SK-N-SH (cell line): Measurements from ENCODE around the gene DYNC2LI1. TPM values are rescaled to one million over a fixed set of nuclear protein-coding genes. Genes with fewer than 3 reads are reported as not detected.

Experiments
- CTCF ChIA-PET: fragments of 300-600, 350-600 bp; formaldehyde crosslinking; extraction: SDS; loops from one replicate; lab custom pipeline; 2021; lab: Yijun Ruan, JAX
- POLR2A ChIA-PET: fragments of 350-600 bp; sonication (Branson Sonifier 250); formaldehyde crosslinking; extraction: SDS; loops from one replicate; lab custom pipeline; 2020; ENCODE audit warnings: antibody characterized with exemption, inconsistent platforms; lab: Yijun Ruan, JAX
- DNase-seq: peaks from one replicate; pipeline ENCODE4 v3.0.0; 2012
- H2AFZ ChIP-seq: fragments of 200-600 bp; sonication (generic); 2 replicates; pipeline ENCODE4 v1.8.1; 2016; ENCODE audit warnings: antibody characterized with exemption, mild to moderate bottlenecking, low read depth
- H3F3A ChIP-seq: fragments of 200-600 bp; sonication (generic); replicated peaks from 2 replicates; pipeline ENCODE3; 2016; ENCODE audit warnings: antibody characterized with exemption, mild to moderate bottlenecking; ENCODE audit not compliant: insufficient read depth
- H3K27ac ChIP-seq, 2 experiments: fragments of 200-500 bp in 1 of 2; fragments of 200-600 bp in 1 of 2; sonication (Bioruptor generic) in 1 of 2; sonication (generic), shearing (Covaris generic) in 1 of 2; 2 replicates each; pipeline versions ENCODE4 v1.5.1 to v1.6.1; 2014 to 2016; ENCODE audit warnings: low read depth in 2 of 2, inconsistent platforms in 1 of 2, low read length in 1 of 2, mild to moderate bottlenecking in 1 of 2, mixed read lengths in 1 of 2
- H3K27me3 ChIP-seq: fragments of 200-600 bp; sonication (generic), shearing (Covaris generic); 2 replicates; pipeline ENCODE4 v1.6.1; 2016; ENCODE audit warnings: mixed run types; ENCODE audit not compliant: insufficient read depth
- H3K36me3 ChIP-seq, 2 experiments: fragments of 200-500 bp in 1 of 2; fragments of 200-600 bp in 1 of 2; sonication (Bioruptor generic) in 1 of 2; sonication (generic) in 1 of 2; replicated peaks in 1 of 2; 2 replicates each; pipeline versions ENCODE3 to v1.5.1; 2014 to 2016; ENCODE audit warnings: low read length in 1 of 2, mild to moderate bottlenecking in 1 of 2; ENCODE audit not compliant: insufficient read depth in 2 of 2, control insufficient read depth in 1 of 2
- H3K4me1 ChIP-seq, 2 experiments: fragments of 200-500 bp in 1 of 2; fragments of 200-600 bp in 1 of 2; sonication (Bioruptor generic) in 1 of 2; sonication (generic), shearing (Covaris generic) in 1 of 2; 2 replicates each; pipeline versions ENCODE4 v1.5.1 to v1.6.1; 2014 to 2016; ENCODE audit warnings: low read depth in 1 of 2, low read length in 1 of 2, mixed run types in 1 of 2; ENCODE audit not compliant: insufficient read depth in 2 of 2, control insufficient read depth in 1 of 2
- H3K4me2 ChIP-seq: fragments of 200-600 bp; sonication (generic), shearing (Covaris generic); 2 replicates; pipeline ENCODE4 v1.6.1; 2017; ENCODE audit warnings: mixed run types
- H3K4me3 ChIP-seq, 2 experiments: fragments of 200-500 bp in 1 of 2; fragments of 200-600 bp in 1 of 2; sonication (Bioruptor generic) in 1 of 2; sonication (generic), shearing (Covaris generic) in 1 of 2; 2 replicates each; pipeline versions ENCODE4 v1.5.1 to v1.8.1; 2014 to 2016; ENCODE audit warnings: low read depth in 2 of 2, inconsistent platforms in 1 of 2, low read length in 1 of 2, mild to moderate bottlenecking in 1 of 2, mixed read lengths in 1 of 2, moderate library complexity in 1 of 2
- H3K79me2 ChIP-seq: fragments of 200-600 bp; sonication (generic); 2 replicates; pipeline ENCODE4 v1.8.1; 2017; ENCODE audit warnings: mild to moderate bottlenecking; ENCODE audit not compliant: insufficient read depth
- H3K9ac ChIP-seq: fragments of 200-600 bp; sonication (generic); 2 replicates; pipeline ENCODE4 v1.6.1; 2017; ENCODE audit warnings: mixed run types
- H3K9me2 ChIP-seq: fragments of 200-600 bp; sonication (generic); 2 replicates; pipeline ENCODE4 v1.6.1; 2017; ENCODE audit warnings: mixed run types
- H3K9me3 ChIP-seq: fragments of 200-600 bp; sonication (generic); 2 replicates; pipeline ENCODE4 v1.6.1; 2017; ENCODE audit warnings: mixed run types, mild to moderate bottlenecking, moderate library complexity
- H4K20me1 ChIP-seq: fragments of 200-600 bp; sonication (generic); 2 replicates; pipeline ENCODE4 v1.6.1; 2017; ENCODE audit warnings: mild to moderate bottlenecking, mixed run types; ENCODE audit not compliant: insufficient read depth
- EP300 ChIP-seq, 2 experiments: IDR thresholded peaks; 2 replicates each; pipeline versions ENCODE4 v1.4.0 to v1.6.1; 2012; ENCODE audit warnings: borderline replicate concordance in 1 of 2, low read depth in 1 of 2, low read length in 1 of 2
- EZH2phosphoT487 ChIP-seq: fragments of 200-600 bp; sonication (generic); IDR thresholded peaks from 2 replicates; pipeline ENCODE4 v1.6.1; 2017; ENCODE audit warnings: low read depth, mixed run types, mild to moderate bottlenecking, antibody characterized with exemption, moderate library complexity, borderline replicate concordance
- FOSL2 ChIP-seq: IDR thresholded peaks from 2 replicates; pipeline ENCODE4 v1.4.0; 2012; ENCODE audit warnings: low read depth, mild to moderate bottlenecking, moderate library complexity, borderline replicate concordance
- FOXJ3 ChIP-seq: sonication (generic); formaldehyde crosslinking; IDR thresholded peaks from 2 replicates; pipeline ENCODE4 v1.5.1; 2020; ENCODE audit warnings: mild to moderate bottlenecking, missing genetic modification reagents
- GABPA ChIP-seq: IDR thresholded peaks from 2 replicates; pipeline ENCODE4 v1.4.0; 2012; ENCODE audit warnings: low read depth, mild to moderate bottlenecking
- GATA2 ChIP-seq: sonication (generic); formaldehyde crosslinking; IDR thresholded peaks from 2 replicates; pipeline ENCODE4 v1.5.0; 2020; ENCODE audit warnings: mild to moderate bottlenecking, missing genetic modification reagents
- MEF2A ChIP-seq: IDR thresholded peaks from 2 replicates; pipeline ENCODE4 v1.4.0; 2012; ENCODE audit warnings: low read depth, borderline replicate concordance
- NFIC ChIP-seq: IDR thresholded peaks from 2 replicates; pipeline ENCODE4 v1.4.0; 2012; ENCODE audit warnings: borderline replicate concordance
- NRF1 ChIP-seq: IDR thresholded peaks from 2 replicates; pipeline ENCODE4 v1.6.1; 2012; ENCODE audit warnings: low read depth, mild to moderate bottlenecking, low read length
- RCOR1 ChIP-seq: fragments of 150-350 bp; IDR thresholded peaks from 2 replicates; pipeline ENCODE4 v1.6.1; 2017; ENCODE audit warnings: antibody characterized with exemption, low read length
- REST ChIP-seq: IDR thresholded peaks from 2 replicates; pipeline ENCODE4 v1.6.1; 2012; ENCODE audit warnings: mild to moderate bottlenecking, low read depth, low read length, moderate library complexity
- RFX5 ChIP-seq: IDR thresholded peaks from 2 replicates; pipeline ENCODE4 v1.6.1; 2012; ENCODE audit warnings: mild to moderate bottlenecking, improper control_type of control experiment, low read length
- RXRA ChIP-seq: IDR thresholded peaks from 2 replicates; pipeline ENCODE4 v1.4.0; 2012; ENCODE audit warnings: low read depth, mild to moderate bottlenecking, borderline replicate concordance
- TAF1 ChIP-seq: IDR thresholded peaks from 2 replicates; pipeline ENCODE4 v1.6.1; 2012; ENCODE audit warnings: low read depth, mild to moderate bottlenecking, low read length, moderate library complexity, borderline replicate concordance
- TCF12 ChIP-seq: IDR thresholded peaks from 2 replicates; pipeline ENCODE4 v1.4.0; 2012
- TEAD4 ChIP-seq: IDR thresholded peaks from 2 replicates; pipeline ENCODE4 v1.4.0; 2012; ENCODE audit warnings: mild to moderate bottlenecking, borderline replicate concordance; ENCODE audit not compliant: insufficient read depth
- YY1 ChIP-seq: IDR thresholded peaks from 2 replicates; pipeline ENCODE4 v1.4.0; 2012; ENCODE audit warnings: low read depth, mild to moderate bottlenecking
- WGBS: methylation state at CpG from one replicate; pipeline ENCODE4 v1.1.6; 2017; ENCODE audit warnings: low lambda C conversion rate; 5-methylcytosine and 5-hydroxymethylcytosine counted together
- polyA plus RNA-seq, 3 experiments: library from polyadenylated mRNA; depleted of rRNA; stranded (reverse); fragments of >200 nt; gene quantifications; 2 replicates each; pipeline ENCODE4 v1.2.3, GENCODE V29; 2012
- TF ChIP-seq, protein P1 (sequence below): fragments of 150-350 bp; IDR thresholded peaks from 2 replicates; pipeline ENCODE4 v1.6.1; 2016; ENCODE audit warnings: mild to moderate bottlenecking, low read depth, low read length
- TF ChIP-seq, protein P2 (sequence below): fragments of 200-600 bp; sonication (generic); IDR thresholded peaks from 2 replicates; pipeline ENCODE4 v1.6.1; 2017; ENCODE audit warnings: antibody characterized with exemption, mild to moderate bottlenecking, moderate library complexity
- TF ChIP-seq, protein P3 (sequence below): IDR thresholded peaks from 2 replicates; pipeline ENCODE4 v1.4.0; 2012; ENCODE audit warnings: low read depth, borderline replicate concordance

Gene DYNC2LI1
- polyA plus RNA-seq, 1 of the 3 experiments (the other 2 are of a cell fraction): 20.4 TPM

- no peaks in the 10 kb centered on the region for H3F3A ChIP-seq
- no peaks in the 10 kb centered on the region for H3K9me2 ChIP-seq
- H2AFZ ChIP-seq: no peak overlapping the region
- TF ChIP-seq, protein P1, sequence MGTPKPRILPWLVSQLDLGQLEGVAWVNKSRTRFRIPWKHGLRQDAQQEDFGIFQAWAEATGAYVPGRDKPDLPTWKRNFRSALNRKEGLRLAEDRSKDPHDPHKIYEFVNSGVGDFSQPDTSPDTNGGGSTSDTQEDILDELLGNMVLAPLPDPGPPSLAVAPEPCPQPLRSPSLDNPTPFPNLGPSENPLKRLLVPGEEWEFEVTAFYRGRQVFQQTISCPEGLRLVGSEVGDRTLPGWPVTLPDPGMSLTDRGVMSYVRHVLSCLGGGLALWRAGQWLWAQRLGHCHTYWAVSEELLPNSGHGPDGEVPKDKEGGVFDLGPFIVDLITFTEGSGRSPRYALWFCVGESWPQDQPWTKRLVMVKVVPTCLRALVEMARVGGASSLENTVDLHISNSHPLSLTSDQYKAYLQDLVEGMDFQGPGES: no peak
- no peak for TF ChIP-seq GABPA
- TF ChIP-seq, protein P2, sequence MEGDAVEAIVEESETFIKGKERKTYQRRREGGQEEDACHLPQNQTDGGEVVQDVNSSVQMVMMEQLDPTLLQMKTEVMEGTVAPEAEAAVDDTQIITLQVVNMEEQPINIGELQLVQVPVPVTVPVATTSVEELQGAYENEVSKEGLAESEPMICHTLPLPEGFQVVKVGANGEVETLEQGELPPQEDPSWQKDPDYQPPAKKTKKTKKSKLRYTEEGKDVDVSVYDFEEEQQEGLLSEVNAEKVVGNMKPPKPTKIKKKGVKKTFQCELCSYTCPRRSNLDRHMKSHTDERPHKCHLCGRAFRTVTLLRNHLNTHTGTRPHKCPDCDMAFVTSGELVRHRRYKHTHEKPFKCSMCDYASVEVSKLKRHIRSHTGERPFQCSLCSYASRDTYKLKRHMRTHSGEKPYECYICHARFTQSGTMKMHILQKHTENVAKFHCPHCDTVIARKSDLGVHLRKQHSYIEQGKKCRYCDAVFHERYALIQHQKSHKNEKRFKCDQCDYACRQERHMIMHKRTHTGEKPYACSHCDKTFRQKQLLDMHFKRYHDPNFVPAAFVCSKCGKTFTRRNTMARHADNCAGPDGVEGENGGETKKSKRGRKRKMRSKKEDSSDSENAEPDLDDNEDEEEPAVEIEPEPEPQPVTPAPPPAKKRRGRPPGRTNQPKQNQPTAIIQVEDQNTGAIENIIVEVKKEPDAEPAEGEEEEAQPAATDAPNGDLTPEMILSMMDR: no peak
- TF ChIP-seq RFX5: no peak
- no peak for TF ChIP-seq NFIC
- TF ChIP-seq, protein P3, sequence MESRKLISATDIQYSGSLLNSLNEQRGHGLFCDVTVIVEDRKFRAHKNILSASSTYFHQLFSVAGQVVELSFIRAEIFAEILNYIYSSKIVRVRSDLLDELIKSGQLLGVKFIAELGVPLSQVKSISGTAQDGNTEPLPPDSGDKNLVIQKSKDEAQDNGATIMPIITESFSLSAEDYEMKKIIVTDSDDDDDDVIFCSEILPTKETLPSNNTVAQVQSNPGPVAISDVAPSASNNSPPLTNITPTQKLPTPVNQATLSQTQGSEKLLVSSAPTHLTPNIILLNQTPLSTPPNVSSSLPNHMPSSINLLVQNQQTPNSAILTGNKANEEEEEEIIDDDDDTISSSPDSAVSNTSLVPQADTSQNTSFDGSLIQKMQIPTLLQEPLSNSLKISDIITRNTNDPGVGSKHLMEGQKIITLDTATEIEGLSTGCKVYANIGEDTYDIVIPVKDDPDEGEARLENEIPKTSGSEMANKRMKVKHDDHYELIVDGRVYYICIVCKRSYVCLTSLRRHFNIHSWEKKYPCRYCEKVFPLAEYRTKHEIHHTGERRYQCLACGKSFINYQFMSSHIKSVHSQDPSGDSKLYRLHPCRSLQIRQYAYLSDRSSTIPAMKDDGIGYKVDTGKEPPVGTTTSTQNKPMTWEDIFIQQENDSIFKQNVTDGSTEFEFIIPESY: no peak
- TF ChIP-seq YY1: no peak
- no peak for TF ChIP-seq FOSL2
- TF ChIP-seq NRF1: no peak
- no peak for TF ChIP-seq TAF1
- TF ChIP-seq REST: no peak
- no peak for TF ChIP-seq GATA2
- TF ChIP-seq EZH2phosphoT487: no peak
- no peak for TF ChIP-seq EP300 (IDR thresholded peaks at IDR 0.05; ENCODE audit: borderline replicate concordance in 1 of 2, low read depth in 1 of 2, low read length in 1 of 2)
- no peak for TF ChIP-seq MEF2A
- no peak for TF ChIP-seq TCF12
- TF ChIP-seq RCOR1: no peak
- TF ChIP-seq FOXJ3 (CRISPR knock-in tag): no peak
- no peak for TF ChIP-seq RXRA
- TF ChIP-seq TEAD4: no peak
- ChIA-PET POLR2A (no interaction called here), CTCF (interaction anchor here (1.4 to 1.7 kb wide), 2 partner anchors 12 to 36 kb away, joined by 3 to 8 read pairs; no protein-coding TSS in a partner anchor)
- no peak overlapping the region for H3K4me3 ChIP-seq
- no peaks in the 10 kb centered on the region for H3K79me2 ChIP-seq
- H3K9ac ChIP-seq: no peak overlapping the region
- no peaks in the 10 kb centered on the region for H3K36me3 ChIP-seq
- H4K20me1 ChIP-seq: no peaks in the 10 kb centered on the region
- H3K4me1 ChIP-seq: peaks cover 0 to 3% of the 10 kb centered on the region in 2 experiments; a peak in 1 of 4 replicates
- H3K9me3 ChIP-seq: no peaks in the 10 kb centered on the region
- no peak overlapping the region for H3K4me2 ChIP-seq
- peaks cover 46% of the 10 kb centered on the region for H3K27me3 ChIP-seq
- 83% methylated on average over 14 of the region's 14 CpGs for WGBS
- no peak for DNase-seq
- H3K27ac ChIP-seq: no peak overlapping the region
Measured at GRCh38 chr2:43841949-43842865, 68.4 kb downstream of the DYNC2LI1 start.
